ENCODE results near the gene SPIN1.
"Not testable (repeated sequence)": the region's sequence is repeated elsewhere in the genome, so short reads cannot be mapped to it uniquely, and the experiment has no call there.

The SPIN1 gene

DNA sequence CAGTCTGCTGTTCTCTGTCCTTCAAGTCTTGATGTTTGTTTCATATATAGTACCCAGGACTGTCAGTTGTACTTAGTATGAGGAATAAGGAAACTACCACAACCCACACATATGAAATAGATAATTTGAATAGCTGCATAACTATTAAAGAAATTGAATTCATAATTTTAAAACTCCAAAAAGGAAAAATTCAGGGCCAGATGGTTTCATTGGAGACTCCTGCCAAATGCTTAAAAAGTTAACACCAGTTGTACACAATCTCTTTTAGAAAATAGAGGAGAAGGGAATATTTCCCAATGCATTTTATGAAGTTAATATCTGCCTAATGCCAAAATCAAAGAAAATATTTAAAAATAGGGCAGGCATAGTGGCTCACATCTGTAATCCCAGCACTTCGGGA, 24.6 kb upstream of the SPIN1 start:
- Histone ChIP-seq H3K4me3 (ENCODE audit: low read depth in 1 of 5, low read length in 5 of 5) (no peak overlapping the region), H3K4me1 (ENCODE audit: control insufficient read depth in 5 of 5, insufficient read depth in 5 of 5, low read length in 5 of 5) (peaks cover 0 to 7% (median 3%) of the 10 kb centered on the region in 5 donors), H3K27ac (ENCODE audit: low read depth, low read length) (no peak overlapping the region), H3K9me3 (ENCODE audit: control insufficient read depth in 5 of 5, low read length in 5 of 5) (peaks cover 0 to 9% (median 2%) of the 10 kb centered on the region in 5 donors), H3K9ac (ENCODE audit: low read length in 5 of 5) (no peak overlapping the region), H3K27me3 (ENCODE audit: control insufficient read depth in 5 of 5, insufficient read depth in 4 of 5, low read length in 5 of 5) (no peaks in the 10 kb centered on the region), H3K36me3 (ENCODE audit: control insufficient read depth in 5 of 5, insufficient read depth in 5 of 5, low read length in 5 of 5) (no peaks in the 10 kb centered on the region)

DNA sequence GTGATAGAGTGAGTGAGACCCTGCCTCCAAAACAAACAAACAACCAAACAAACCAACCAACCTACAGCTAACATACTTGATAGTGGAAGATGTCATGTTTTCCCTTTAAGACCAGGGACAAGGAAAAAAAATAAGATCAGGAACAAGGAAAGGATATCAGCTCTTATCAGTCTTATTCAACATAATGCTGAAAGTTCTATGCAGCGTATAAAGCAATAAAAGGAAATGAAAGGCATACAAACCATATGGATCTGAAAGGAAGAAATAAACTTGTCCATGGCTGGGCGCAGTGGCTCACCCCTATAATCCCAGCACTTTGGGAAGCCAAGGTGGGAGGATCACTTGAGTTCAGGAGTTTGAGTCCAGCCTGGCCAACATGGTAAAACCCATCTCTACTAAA, 23.5 kb upstream of the SPIN1 start:
- Histone ChIP-seq H3K9ac (ENCODE audit: low read length in 5 of 5) (no peak overlapping the region), H3K27ac (ENCODE audit: low read depth, low read length) (no peak overlapping the region), H3K9me3 (ENCODE audit: control insufficient read depth in 5 of 5, low read length in 5 of 5) (peaks cover 0 to 9% (median 2%) of the 10 kb centered on the region in 5 donors), H3K4me3 (ENCODE audit: low read depth in 1 of 5, low read length in 5 of 5) (no peak overlapping the region), H3K36me3 (ENCODE audit: control insufficient read depth in 5 of 5, insufficient read depth in 5 of 5, low read length in 5 of 5) (no peaks in the 10 kb centered on the region), H3K4me1 (ENCODE audit: control insufficient read depth in 5 of 5, insufficient read depth in 5 of 5, low read length in 5 of 5) (peaks cover 0 to 7% (median 3%) of the 10 kb centered on the region in 5 donors), H3K27me3 (ENCODE audit: control insufficient read depth in 5 of 5, insufficient read depth in 4 of 5, low read length in 5 of 5) (no peaks in the 10 kb centered on the region)

DNA sequence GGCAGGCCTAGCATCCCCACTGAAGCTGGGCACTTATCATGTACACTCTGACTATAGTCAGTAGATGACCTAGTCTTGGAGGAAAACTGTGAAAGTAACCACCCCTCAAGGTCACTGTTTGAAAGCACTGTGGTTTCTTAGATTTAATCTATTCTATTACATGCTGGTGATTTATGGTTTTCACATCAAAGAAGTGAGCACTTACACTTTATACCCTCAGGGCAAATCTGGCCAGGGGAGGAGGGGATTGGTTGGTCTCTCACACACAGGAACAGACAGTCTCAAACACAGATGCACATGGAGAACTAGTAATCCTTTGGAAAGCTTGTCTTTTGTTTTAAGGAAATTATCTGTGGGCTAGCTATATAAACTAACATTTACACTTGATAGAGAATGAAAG, 17.9 kb upstream of the SPIN1 start:
- Histone ChIP-seq H3K9me3 (ENCODE audit: control insufficient read depth in 5 of 5, low read length in 5 of 5) (peaks cover 0 to 9% (median 2%) of the 10 kb centered on the region in 5 donors), H3K4me3 (ENCODE audit: low read depth in 1 of 5, low read length in 5 of 5) (no peak overlapping the region), H3K9ac (ENCODE audit: low read length in 5 of 5) (no peak overlapping the region), H3K27ac (ENCODE audit: low read depth, low read length) (no peak overlapping the region), H3K4me1 (ENCODE audit: control insufficient read depth in 5 of 5, insufficient read depth in 5 of 5, low read length in 5 of 5) (no peaks in the 10 kb centered on the region), H3K36me3 (ENCODE audit: control insufficient read depth in 5 of 5, insufficient read depth in 5 of 5, low read length in 5 of 5) (no peaks in the 10 kb centered on the region), H3K27me3 (ENCODE audit: control insufficient read depth in 5 of 5, insufficient read depth in 4 of 5, low read length in 5 of 5) (no peaks in the 10 kb centered on the region)

DNA sequence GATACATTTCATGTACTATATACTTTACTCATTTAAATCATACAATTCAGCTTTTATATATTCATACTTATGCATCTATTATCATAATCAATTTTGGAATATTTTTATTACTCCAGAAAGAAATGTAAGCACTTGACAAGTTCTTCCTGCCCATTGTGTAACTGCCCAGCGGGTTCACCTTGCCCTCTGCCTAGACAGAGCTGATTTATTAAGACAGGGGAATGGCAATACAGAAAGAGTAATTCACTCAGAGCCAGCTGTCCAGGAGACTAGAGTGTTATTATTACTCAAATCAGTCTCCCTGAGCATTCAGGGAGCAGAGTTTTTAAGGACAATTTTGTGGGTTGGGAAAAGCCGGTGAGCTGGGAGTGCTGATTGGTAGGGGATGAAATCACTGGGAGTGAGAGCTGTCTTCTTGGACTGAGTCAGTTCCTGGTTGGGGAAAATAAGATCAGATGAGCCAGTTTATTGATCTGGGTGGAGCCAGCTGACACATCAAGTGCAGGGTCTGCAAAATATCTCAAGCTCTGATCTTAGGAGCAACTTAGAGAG, 16.1 kb upstream of the SPIN1 start:
- Histone ChIP-seq H3K36me3 (ENCODE audit: control insufficient read depth in 5 of 5, insufficient read depth in 5 of 5, low read length in 5 of 5) (no peaks in the 10 kb centered on the region), H3K9me3 (ENCODE audit: control insufficient read depth in 5 of 5, low read length in 5 of 5) (peaks cover 0 to 9% (median 2%) of the 10 kb centered on the region in 5 donors), H3K9ac (ENCODE audit: low read length in 5 of 5) (no peak overlapping the region), H3K4me1 (ENCODE audit: control insufficient read depth in 5 of 5, insufficient read depth in 5 of 5, low read length in 5 of 5) (no peaks in the 10 kb centered on the region), H3K27me3 (ENCODE audit: control insufficient read depth in 5 of 5, insufficient read depth in 4 of 5, low read length in 5 of 5) (no peaks in the 10 kb centered on the region), H3K27ac (ENCODE audit: low read depth, low read length) (no peak overlapping the region), H3K4me3 (ENCODE audit: low read depth in 1 of 5, low read length in 5 of 5) (no peak overlapping the region)

DNA sequence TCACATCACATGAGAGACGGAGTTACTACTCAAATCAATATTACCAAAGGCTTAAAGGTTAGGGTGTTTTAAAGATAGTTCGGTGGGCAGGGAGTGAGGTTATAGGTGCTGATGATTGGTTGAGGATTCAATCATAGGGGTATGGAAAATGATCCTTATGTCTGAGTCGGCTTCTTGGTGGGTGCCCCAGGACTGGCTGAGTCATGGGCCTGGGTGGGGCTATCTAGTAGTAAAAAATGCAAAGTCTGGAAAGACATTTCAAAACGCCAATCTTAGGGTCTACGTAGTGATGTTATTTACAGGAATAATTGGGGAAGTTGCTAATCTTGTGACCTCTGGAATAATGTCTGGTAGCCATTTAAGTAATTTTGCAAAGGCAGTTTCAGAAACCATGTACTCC, 15.2 kb upstream of the SPIN1 start:
- H3K27me3 ChIP-seq (ENCODE audit: control insufficient read depth in 5 of 5, insufficient read depth in 4 of 5, low read length in 5 of 5), result no peaks in the 10 kb centered on the region
- no peaks in the 10 kb centered on the region for H3K4me1 ChIP-seq (ENCODE audit: control insufficient read depth in 5 of 5, insufficient read depth in 5 of 5, low read length in 5 of 5)

DNA sequence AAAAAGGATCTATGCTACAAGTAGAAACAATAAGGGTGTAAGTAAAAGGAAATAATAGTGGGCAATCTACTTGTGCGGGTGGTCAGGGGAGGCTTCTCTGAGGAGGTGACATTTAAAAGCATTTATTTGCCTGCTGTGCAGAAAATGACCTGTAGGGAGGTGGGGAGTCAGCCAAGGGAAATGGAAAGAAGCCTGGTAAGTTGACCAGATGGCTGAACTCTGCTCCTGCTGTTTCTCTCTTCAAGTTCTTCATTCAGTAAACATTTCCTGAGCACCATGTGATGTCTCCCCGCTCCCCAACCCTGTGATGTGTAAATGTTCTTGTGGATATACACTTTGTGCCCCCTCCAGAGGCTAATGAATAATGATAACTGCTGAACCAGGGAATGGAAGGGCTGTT, 9.9 kb upstream of the SPIN1 start:
- H3K36me3 ChIP-seq (ENCODE audit: control insufficient read depth in 5 of 5, insufficient read depth in 5 of 5, low read length in 5 of 5), result no peaks in the 10 kb centered on the region

More for the DNA sequence above, 15.2 kb upstream of the SPIN1 start:
- no peaks in the 10 kb centered on the region for H3K36me3 ChIP-seq (ENCODE audit: control insufficient read depth in 5 of 5, insufficient read depth in 5 of 5, low read length in 5 of 5)
- no peak overlapping the region for H3K4me3 ChIP-seq (ENCODE audit: low read depth in 1 of 5, low read length in 5 of 5)
- H3K27ac ChIP-seq (ENCODE audit: low read depth, low read length), result no peak overlapping the region
- no peak overlapping the region for H3K9ac ChIP-seq (ENCODE audit: low read length in 5 of 5)
- H3K9me3 ChIP-seq (ENCODE audit: control insufficient read depth in 5 of 5, low read length in 5 of 5), result peaks cover 0 to 5% (median 2%) of the 10 kb centered on the region in 5 donors

DNA sequence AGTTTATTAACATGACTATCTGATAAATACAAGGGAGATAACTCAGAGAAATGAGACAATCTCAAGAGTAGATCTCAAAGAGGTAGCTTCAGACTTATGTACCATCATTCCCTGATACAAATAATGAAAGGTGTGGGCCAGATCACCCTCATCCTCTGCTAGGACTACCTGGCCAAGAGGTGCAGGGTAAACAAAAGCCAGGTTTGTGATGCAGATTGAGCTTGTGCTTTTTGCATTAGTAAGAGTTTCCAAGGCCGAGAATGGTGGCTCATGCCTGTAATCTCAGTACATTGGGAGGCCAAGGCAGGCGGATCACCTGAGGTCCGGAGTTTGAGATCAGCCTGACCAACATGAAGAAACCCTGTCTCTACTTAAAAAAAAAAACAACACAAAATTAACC, 8.9 kb upstream of the SPIN1 start:
- H3K27ac ChIP-seq (ENCODE audit: low read depth, low read length), result no peak overlapping the region
- no peak overlapping the region for H3K4me3 ChIP-seq (ENCODE audit: low read depth in 1 of 5, low read length in 5 of 5)
- no peak overlapping the region for H3K9ac ChIP-seq (ENCODE audit: low read length in 5 of 5)
- H3K9me3 ChIP-seq (ENCODE audit: control insufficient read depth in 5 of 5, low read length in 5 of 5), result peaks cover 0 to 3% (median 0%) of the 10 kb centered on the region in 5 donors
- H3K27me3 ChIP-seq (ENCODE audit: control insufficient read depth in 5 of 5, insufficient read depth in 4 of 5, low read length in 5 of 5), result no peaks in the 10 kb centered on the region
- no peaks in the 10 kb centered on the region for H3K36me3 ChIP-seq (ENCODE audit: control insufficient read depth in 5 of 5, insufficient read depth in 5 of 5, low read length in 5 of 5)
- no peaks in the 10 kb centered on the region for H3K4me1 ChIP-seq (ENCODE audit: control insufficient read depth in 5 of 5, insufficient read depth in 5 of 5, low read length in 5 of 5)

More for the DNA sequence above, 9.9 kb upstream of the SPIN1 start:
- peaks cover 0 to 3% (median 0%) of the 10 kb centered on the region in 5 donors for H3K9me3 ChIP-seq (ENCODE audit: control insufficient read depth in 5 of 5, low read length in 5 of 5)
- no peak overlapping the region for H3K27ac ChIP-seq (ENCODE audit: low read depth, low read length)
- H3K4me1 ChIP-seq (ENCODE audit: control insufficient read depth in 5 of 5, insufficient read depth in 5 of 5, low read length in 5 of 5), result no peaks in the 10 kb centered on the region
- H3K9ac ChIP-seq (ENCODE audit: low read length in 5 of 5), result no peak overlapping the region
- H3K27me3 ChIP-seq (ENCODE audit: control insufficient read depth in 5 of 5, insufficient read depth in 4 of 5, low read length in 5 of 5), result no peaks in the 10 kb centered on the region
- H3K4me3 ChIP-seq (ENCODE audit: low read depth in 1 of 5, low read length in 5 of 5), result no peak overlapping the region

DNA sequence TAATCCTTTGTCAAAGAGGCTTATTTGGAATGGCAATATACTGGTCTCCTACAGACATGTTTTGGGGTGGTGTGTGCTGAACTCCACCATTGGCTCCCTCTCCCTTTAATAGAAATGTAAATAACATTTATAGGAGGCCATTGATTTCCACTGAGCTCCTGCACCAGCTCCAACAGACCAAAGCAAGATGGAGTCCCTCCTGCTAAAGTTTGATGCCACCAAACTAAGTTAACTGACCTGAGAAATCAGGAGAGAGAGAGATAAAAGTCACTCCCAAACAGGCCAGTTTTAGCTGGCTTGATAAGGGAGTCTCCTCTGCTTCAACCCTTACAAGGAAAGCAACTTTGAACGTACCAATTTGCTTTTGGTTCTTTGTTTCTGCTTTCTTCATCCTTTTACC, 8.1 kb upstream of the SPIN1 start:
- H3K9ac ChIP-seq (ENCODE audit: low read length in 5 of 5), result no peak overlapping the region
- H3K4me3 ChIP-seq (ENCODE audit: low read depth in 1 of 5, low read length in 5 of 5), result no peak overlapping the region
- H3K36me3 ChIP-seq (ENCODE audit: control insufficient read depth in 5 of 5, insufficient read depth in 5 of 5, low read length in 5 of 5), result no peaks in the 10 kb centered on the region
- no peaks in the 10 kb centered on the region for H3K4me1 ChIP-seq (ENCODE audit: control insufficient read depth in 5 of 5, insufficient read depth in 5 of 5, low read length in 5 of 5)
- H3K9me3 ChIP-seq (ENCODE audit: control insufficient read depth in 5 of 5, low read length in 5 of 5), result peaks cover 0 to 3% (median 0%) of the 10 kb centered on the region in 5 donors
- H3K27me3 ChIP-seq (ENCODE audit: control insufficient read depth in 5 of 5, insufficient read depth in 4 of 5, low read length in 5 of 5), result no peaks in the 10 kb centered on the region
- no peak overlapping the region for H3K27ac ChIP-seq (ENCODE audit: low read depth, low read length)

DNA sequence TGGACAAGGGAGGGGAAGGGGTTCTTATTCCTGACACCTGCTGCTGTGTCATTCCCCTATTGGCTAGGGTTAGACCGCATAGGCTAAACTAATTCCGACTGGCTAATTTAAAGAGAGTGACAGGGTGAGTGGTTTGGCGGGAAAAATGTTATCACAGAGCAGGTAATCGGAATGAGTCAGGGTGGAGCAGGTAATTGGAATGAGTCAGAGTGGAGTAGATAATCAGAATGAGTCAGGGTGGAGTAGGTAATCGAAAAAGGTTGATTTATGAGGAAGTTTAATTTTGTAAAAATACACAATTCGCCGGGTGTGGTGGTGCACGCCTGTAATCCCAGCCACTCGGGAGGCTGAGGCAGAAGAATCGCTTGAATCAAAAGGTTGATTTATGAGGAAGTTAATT, 6.9 kb upstream of the SPIN1 start:
- not testable (repeated sequence) for H3K9me3 ChIP-seq (ENCODE audit: control insufficient read depth in 5 of 5, low read length in 5 of 5); H3K27me3 ChIP-seq (ENCODE audit: control insufficient read depth in 5 of 5, insufficient read depth in 4 of 5, low read length in 5 of 5); H3K4me1 ChIP-seq (ENCODE audit: control insufficient read depth in 5 of 5, insufficient read depth in 5 of 5, low read length in 5 of 5); H3K4me3 ChIP-seq (ENCODE audit: low read depth in 1 of 5, low read length in 5 of 5); H3K36me3 ChIP-seq (ENCODE audit: control insufficient read depth in 5 of 5, insufficient read depth in 5 of 5, low read length in 5 of 5); H3K27ac ChIP-seq (ENCODE audit: low read depth, low read length); H3K9ac ChIP-seq (ENCODE audit: low read length in 5 of 5)

DNA sequence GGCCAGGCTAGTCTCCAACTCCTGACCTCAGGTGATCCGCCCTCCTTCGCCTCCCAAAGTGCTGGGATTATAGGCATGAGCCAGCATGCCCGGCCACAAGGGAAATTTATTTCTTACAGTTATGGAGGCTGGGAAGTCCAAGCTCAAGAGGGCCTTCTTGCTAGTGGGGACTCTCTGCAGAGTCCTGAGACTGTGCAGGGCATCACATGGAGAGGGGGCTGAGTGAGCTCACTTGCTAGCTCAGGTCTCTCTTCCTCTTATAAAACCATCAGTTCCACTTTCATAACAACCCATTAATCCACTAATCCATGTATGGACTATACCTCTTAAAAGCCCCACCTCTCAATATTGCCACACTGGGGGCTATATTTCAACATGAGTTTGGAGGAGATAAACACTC, 5.1 kb upstream of the SPIN1 start:
- no peak overlapping the region for H3K4me3 ChIP-seq (ENCODE audit: low read depth in 1 of 5, low read length in 5 of 5)
- H3K36me3 ChIP-seq (ENCODE audit: control insufficient read depth in 5 of 5, insufficient read depth in 5 of 5, low read length in 5 of 5), result no peaks in the 10 kb centered on the region
- no peaks in the 10 kb centered on the region for H3K9me3 ChIP-seq (ENCODE audit: control insufficient read depth in 5 of 5, low read length in 5 of 5)
- no peak overlapping the region for H3K27ac ChIP-seq (ENCODE audit: low read depth, low read length)
- H3K27me3 ChIP-seq (ENCODE audit: control insufficient read depth in 5 of 5, insufficient read depth in 4 of 5, low read length in 5 of 5), result no peaks in the 10 kb centered on the region
- no peak overlapping the region for H3K9ac ChIP-seq (ENCODE audit: low read length in 5 of 5)
- H3K4me1 ChIP-seq (ENCODE audit: control insufficient read depth in 5 of 5, insufficient read depth in 5 of 5, low read length in 5 of 5), result peaks cover 0 to 15% (median 14%) of the 10 kb centered on the region in 5 donors

DNA sequence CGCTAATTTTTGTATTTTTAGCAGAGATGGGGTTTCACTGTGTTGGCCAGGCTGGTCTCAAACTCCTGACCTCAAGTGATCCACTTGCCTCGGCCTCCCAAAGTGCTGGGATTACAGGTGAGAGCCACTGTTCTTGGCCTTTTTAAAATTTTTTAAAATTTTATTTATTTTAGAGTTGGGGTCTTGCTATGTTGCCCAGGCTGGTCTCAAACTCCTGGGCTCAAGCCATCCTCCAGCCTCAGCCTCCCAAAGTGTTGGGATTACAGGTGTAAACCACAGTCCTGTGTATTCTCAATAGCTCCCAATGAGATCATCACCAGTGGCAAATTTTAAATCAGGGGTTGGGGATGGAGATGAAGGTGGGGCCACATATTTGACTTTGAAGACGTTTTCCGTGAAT, 2.1 kb upstream of the SPIN1 start:
- not testable (repeated sequence) for H3K9ac ChIP-seq (ENCODE audit: low read length in 5 of 5); H3K9me3 ChIP-seq (ENCODE audit: control insufficient read depth in 5 of 5, low read length in 5 of 5); H3K4me3 ChIP-seq (ENCODE audit: low read depth in 1 of 5, low read length in 5 of 5); H3K27ac ChIP-seq (ENCODE audit: low read depth, low read length); H3K27me3 ChIP-seq (ENCODE audit: control insufficient read depth in 5 of 5, insufficient read depth in 4 of 5, low read length in 5 of 5); H3K36me3 ChIP-seq (ENCODE audit: control insufficient read depth in 5 of 5, insufficient read depth in 5 of 5, low read length in 5 of 5)
- H3K4me1 ChIP-seq (ENCODE audit: control insufficient read depth in 5 of 5, insufficient read depth in 5 of 5, low read length in 5 of 5), result peaks cover 0 to 33% (median 29%) of the 10 kb centered on the region in 5 donors
